Loucy (cell line): Measurements from ENCODE around the gene PKDCC.

ENCODE experiments used
- H2AFZ ChIP-seq: fragments of 200-600 bp; sonication (generic); 2 replicates; pipeline ENCODE4 v1.6.0; 2016; ENCODE audit warnings: antibody characterized with exemption, mild to moderate bottlenecking, low read length, moderate library complexity
- H3F3A ChIP-seq: fragments of 200-600 bp; 2 replicates; pipeline ENCODE4 v1.6.0; 2016; ENCODE audit warnings: antibody characterized with exemption, low read depth, mild to moderate bottlenecking
- H3K27me3 ChIP-seq: fragments of 200-600 bp; sonication (generic); 2 replicates; pipeline ENCODE4 v1.6.1; 2014; ENCODE audit warnings: low read length, mild to moderate bottlenecking; ENCODE audit not compliant: insufficient read depth, poor library complexity, severe bottlenecking
- H3K36me3 ChIP-seq: fragments of 200-600 bp; sonication (generic); 2 replicates; pipeline ENCODE4 v1.6.1; 2016; ENCODE audit warnings: low read length; ENCODE audit not compliant: insufficient read depth
- H3K4me1 ChIP-seq: fragments of 200-600 bp; sonication (generic); 2 replicates; pipeline ENCODE4 v1.5.1; 2014; ENCODE audit warnings: low read length, mild to moderate bottlenecking; ENCODE audit not compliant: insufficient read depth, poor library complexity, severe bottlenecking
- H3K4me2 ChIP-seq: fragments of 200-600 bp; sonication (generic); 2 replicates; pipeline ENCODE4 v1.6.0; 2014; ENCODE audit warnings: antibody characterized with exemption, low read length, low read depth, mild to moderate bottlenecking; ENCODE audit not compliant: poor library complexity, severe bottlenecking
- H3K4me3 ChIP-seq: fragments of 200-600 bp; sonication (generic); 2 replicates; pipeline ENCODE4 v1.5.1; 2014; ENCODE audit warnings: low read length, mild to moderate bottlenecking, mixed read lengths; ENCODE audit not compliant: poor library complexity, severe bottlenecking
- H3K79me2 ChIP-seq: fragments of 200-600 bp; sonication (generic); 2 replicates; pipeline ENCODE4 v1.6.1; 2014; ENCODE audit warnings: low read length; ENCODE audit not compliant: insufficient read depth
- H3K9ac ChIP-seq: fragments of 200-600 bp; sonication (generic); 2 replicates; pipeline ENCODE4 v1.6.0; 2014; ENCODE audit warnings: mild to moderate bottlenecking, low read depth, low read length, moderate library complexity; ENCODE audit not compliant: poor library complexity, severe bottlenecking
- H3K9me2 ChIP-seq: fragments of 200-600 bp; sonication (generic); replicated peaks from 2 replicates; pipeline ENCODE4 v1.6.1; 2016; ENCODE audit warnings: low read depth, low read length, mixed read lengths
- H3K9me3 ChIP-seq: fragments of 200-600 bp; sonication (generic); 2 replicates; pipeline ENCODE4 v1.6.1; 2014; ENCODE audit warnings: mild to moderate bottlenecking, antibody characterized with exemption, low read length, low read depth; ENCODE audit not compliant: insufficient read depth
- H4K20me1 ChIP-seq: fragments of 200-600 bp; sonication (generic); 2 replicates; pipeline ENCODE4 v1.6.0; 2014; ENCODE audit warnings: antibody characterized with exemption, low read length, mild to moderate bottlenecking; ENCODE audit not compliant: insufficient read depth, poor library complexity, severe bottlenecking
- CTCF ChIP-seq: fragments of 200-600 bp; sonication (generic); conservative IDR thresholded peaks from 2 replicates; pipeline ENCODE4 v1.5.1; 2014; ENCODE audit warnings: mild to moderate bottlenecking, antibody characterized with exemption, low read length
- EZH2phosphoT487 ChIP-seq: fragments of 200-600 bp; IDR thresholded peaks from 2 replicates; pipeline ENCODE4 v1.6.1; 2018; ENCODE audit warnings: antibody characterized with exemption, mild to moderate bottlenecking, moderate library complexity, borderline replicate concordance

PKDCC gene

GRCh38 chr2:42021464-42021863, 26.4 kb upstream of the PKDCC start:
- Histone ChIP-seq H3K79me2 (no peaks in the 10 kb centered on the region), H4K20me1 (no peaks in the 10 kb centered on the region), H3K9ac (no peak overlapping the region), H3K4me2 (no peak overlapping the region), H3K4me3 (no peak overlapping the region), H3K9me2 (no peaks in the 10 kb centered on the region), H3F3A (no peaks in the 10 kb centered on the region), H2AFZ (no peak overlapping the region), H3K27me3 (no peaks in the 10 kb centered on the region), H3K9me3 (no peaks in the 10 kb centered on the region), H3K4me1 (no peaks in the 10 kb centered on the region), H3K36me3 (no peaks in the 10 kb centered on the region)
- TF ChIP-seq EZH2phosphoT487 (no peak), CTCF (no peak)

GRCh38 chr2:42025151-42025582, 22.7 kb upstream of the PKDCC start:
- TF ChIP-seq EZH2phosphoT487 = no peak
- TF ChIP-seq CTCF = no peak
- Histone ChIP-seq H3K9me2 (no peaks in the 10 kb centered on the region), H2AFZ (no peak overlapping the region), H3K4me1 (peaks cover 12% of the 10 kb centered on the region), H3K9ac (no peak overlapping the region), H3K4me2 (no peak overlapping the region), H3F3A (no peaks in the 10 kb centered on the region), H4K20me1 (no peaks in the 10 kb centered on the region), H3K9me3 (no peaks in the 10 kb centered on the region), H3K4me3 (no peak overlapping the region), H3K27me3 (no peaks in the 10 kb centered on the region), H3K79me2 (no peaks in the 10 kb centered on the region), H3K36me3 (no peaks in the 10 kb centered on the region)

GRCh38 chr2:42026272-42026671, 21.5 kb upstream of the PKDCC start:
- no peaks in the 10 kb centered on the region for H3K9me3 ChIP-seq
- H2AFZ ChIP-seq = no peak overlapping the region
- TF ChIP-seq EZH2phosphoT487 = no peak
- TF ChIP-seq CTCF = no peak
- H3K79me2 ChIP-seq = no peaks in the 10 kb centered on the region
- peaks cover 12% of the 10 kb centered on the region for H3K4me1 ChIP-seq
- no peak overlapping the region for H3K4me3 ChIP-seq
- H3K27me3 ChIP-seq = no peaks in the 10 kb centered on the region
- H4K20me1 ChIP-seq = no peaks in the 10 kb centered on the region
- no peaks in the 10 kb centered on the region for H3K36me3 ChIP-seq
- H3K9ac ChIP-seq = no peak overlapping the region
- H3K9me2 ChIP-seq = no peaks in the 10 kb centered on the region
- H3K4me2 ChIP-seq = no peak overlapping the region
- no peaks in the 10 kb centered on the region for H3F3A ChIP-seq
